PFSK-1 (cell line): ENCODE measurements around the gene CREB1.

Experiments used
- POLR2AphosphoS5 ChIP-seq: IDR thresholded peaks from 2 replicates; pipeline ENCODE4 v1.6.1; 2012; ENCODE audit warnings: low read depth, mild to moderate bottlenecking, control low read depth, low read length, moderate library complexity
- SIN3A ChIP-seq: IDR thresholded peaks from 2 replicates; pipeline ENCODE4 v1.6.1; 2012; ENCODE audit warnings: mild to moderate bottlenecking, low read length, moderate library complexity, borderline replicate concordance; ENCODE audit not compliant: insufficient read depth
- TAF1 ChIP-seq: IDR thresholded peaks from 2 replicates; pipeline ENCODE4 v1.6.1; 2012; ENCODE audit warnings: low read length, control low read depth, borderline replicate concordance; ENCODE audit not compliant: insufficient read depth
- TF ChIP-seq, protein P1 (sequence below), 2 experiments: IDR thresholded peaks; 2 replicates each; pipeline versions ENCODE4 v1.6.1 to v1.8.0; 2011 to 2012; ENCODE audit warnings: low read depth in 2 of 2, low read length in 2 of 2, control low read depth in 1 of 2, inconsistent platforms in 1 of 2, mild to moderate bottlenecking in 1 of 2, moderate library complexity in 1 of 2; ENCODE audit not compliant: insufficient read depth in 1 of 2

DNA sequence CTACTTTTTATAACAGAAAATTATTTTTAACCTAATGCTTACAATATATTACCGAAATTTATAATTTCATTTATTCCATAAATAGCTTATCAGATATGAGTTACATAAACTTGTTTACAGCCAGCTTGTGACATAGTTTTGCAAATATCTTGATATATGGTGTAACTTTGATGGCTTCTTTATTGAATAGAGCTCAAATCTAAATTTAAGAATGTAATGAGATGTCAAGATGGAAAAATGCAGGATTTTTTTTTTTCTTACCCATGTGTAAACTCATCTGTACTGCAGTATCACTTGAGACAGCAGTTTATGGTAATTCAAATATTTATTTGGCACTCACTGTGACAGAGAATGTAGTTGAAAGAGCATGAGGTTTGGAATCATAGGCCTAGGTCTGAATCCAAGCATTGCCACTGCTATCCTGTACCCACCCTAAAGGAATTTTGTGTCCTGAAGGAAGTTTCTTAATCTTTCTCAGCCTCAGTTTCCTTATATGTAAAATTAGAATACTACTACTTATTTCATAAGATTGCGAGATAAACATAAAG, 3.8 kb downstream of the CREB1 start:
- TF ChIP-seq SIN3A (no peak), POLR2AphosphoS5 (no peak), TAF1 (no peak)
- TF ChIP-seq, protein P1, sequence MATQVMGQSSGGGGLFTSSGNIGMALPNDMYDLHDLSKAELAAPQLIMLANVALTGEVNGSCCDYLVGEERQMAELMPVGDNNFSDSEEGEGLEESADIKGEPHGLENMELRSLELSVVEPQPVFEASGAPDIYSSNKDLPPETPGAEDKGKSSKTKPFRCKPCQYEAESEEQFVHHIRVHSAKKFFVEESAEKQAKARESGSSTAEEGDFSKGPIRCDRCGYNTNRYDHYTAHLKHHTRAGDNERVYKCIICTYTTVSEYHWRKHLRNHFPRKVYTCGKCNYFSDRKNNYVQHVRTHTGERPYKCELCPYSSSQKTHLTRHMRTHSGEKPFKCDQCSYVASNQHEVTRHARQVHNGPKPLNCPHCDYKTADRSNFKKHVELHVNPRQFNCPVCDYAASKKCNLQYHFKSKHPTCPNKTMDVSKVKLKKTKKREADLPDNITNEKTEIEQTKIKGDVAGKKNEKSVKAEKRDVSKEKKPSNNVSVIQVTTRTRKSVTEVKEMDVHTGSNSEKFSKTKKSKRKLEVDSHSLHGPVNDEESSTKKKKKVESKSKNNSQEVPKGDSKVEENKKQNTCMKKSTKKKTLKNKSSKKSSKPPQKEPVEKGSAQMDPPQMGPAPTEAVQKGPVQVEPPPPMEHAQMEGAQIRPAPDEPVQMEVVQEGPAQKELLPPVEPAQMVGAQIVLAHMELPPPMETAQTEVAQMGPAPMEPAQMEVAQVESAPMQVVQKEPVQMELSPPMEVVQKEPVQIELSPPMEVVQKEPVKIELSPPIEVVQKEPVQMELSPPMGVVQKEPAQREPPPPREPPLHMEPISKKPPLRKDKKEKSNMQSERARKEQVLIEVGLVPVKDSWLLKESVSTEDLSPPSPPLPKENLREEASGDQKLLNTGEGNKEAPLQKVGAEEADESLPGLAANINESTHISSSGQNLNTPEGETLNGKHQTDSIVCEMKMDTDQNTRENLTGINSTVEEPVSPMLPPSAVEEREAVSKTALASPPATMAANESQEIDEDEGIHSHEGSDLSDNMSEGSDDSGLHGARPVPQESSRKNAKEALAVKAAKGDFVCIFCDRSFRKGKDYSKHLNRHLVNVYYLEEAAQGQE (IDR thresholded peaks at IDR 0.05; ENCODE audit: insufficient read depth in 1 of 2, low read depth in 2 of 2, low read length in 2 of 2), result no peak
